Activated T-cell treated with anti-CD3 and anti-CD28 coated beads, Interleukin-2, amount 50 U/mL, for 24 hours (primary cell): Measurements from ENCODE around the gene STK32B.

ENCODE experiments used
- DNase-seq: peaks from one replicate; pipeline ENCODE4 v3.0.0-alpha.2; 2020
- H3K27ac Mint-ChIP-seq: 2 replicates; pipeline ENCODE4 v1.8.0; 2020; ENCODE audit warnings: mild to moderate bottlenecking, mixed read lengths
- H3K27me3 Mint-ChIP-seq: 2 replicates; pipeline ENCODE4 v1.8.0; 2020; ENCODE audit warnings: mixed read lengths
- H3K36me3 Mint-ChIP-seq: 2 replicates; pipeline ENCODE4 v1.8.0; 2020; ENCODE audit warnings: low read depth, mixed read lengths
- H3K4me1 Mint-ChIP-seq: 2 replicates; pipeline ENCODE4 v1.8.0; 2020; ENCODE audit warnings: low read depth, mixed read lengths
- H3K4me3 Mint-ChIP-seq: 2 replicates; pipeline ENCODE4 v1.8.0; 2020; ENCODE audit warnings: mild to moderate bottlenecking, moderate library complexity, mixed read lengths
- H3K9me3 Mint-ChIP-seq: 2 replicates; pipeline ENCODE4 v1.8.0; 2020; ENCODE audit warnings: mixed read lengths

The STK32B gene

GRCh38 chr4:5456296-5456845 lies 405.1 kb downstream of the STK32B start:
- no peaks in the 10 kb centered on the region for H3K4me1 Mint-ChIP-seq
- no peak for DNase-seq
- H3K27ac Mint-ChIP-seq = no peak overlapping the region
- H3K9me3 Mint-ChIP-seq = no peaks in the 10 kb centered on the region
- no peaks in the 10 kb centered on the region for H3K27me3 Mint-ChIP-seq
- no peak overlapping the region for H3K4me3 Mint-ChIP-seq
- H3K36me3 Mint-ChIP-seq = no peaks in the 10 kb centered on the region

GRCh38 chr4:5458676-5459075 lies 407.4 kb downstream of the STK32B start:
- DNase-seq = no peak
- no peaks in the 10 kb centered on the region for H3K36me3 Mint-ChIP-seq
- no peak overlapping the region for H3K4me3 Mint-ChIP-seq
- no peak overlapping the region for H3K27ac Mint-ChIP-seq
- no peaks in the 10 kb centered on the region for H3K27me3 Mint-ChIP-seq
- no peaks in the 10 kb centered on the region for H3K4me1 Mint-ChIP-seq
- H3K9me3 Mint-ChIP-seq = no peaks in the 10 kb centered on the region

- Mint-ChIP-seq H3K27me3 (no peaks in the 10 kb centered on the region), H3K4me3 (no peak overlapping the region), H3K4me1 (no peaks in the 10 kb centered on the region), H3K36me3 (no peaks in the 10 kb centered on the region), H3K27ac (no peak overlapping the region), H3K9me3 (no peaks in the 10 kb centered on the region)
- no peak for DNase-seq
Measured at GRCh38 chr4:5459236-5459635, 408.0 kb downstream of the STK32B start.

GRCh38 chr4:5460106-5460801 lies 409.0 kb downstream of the STK32B start:
- no peaks in the 10 kb centered on the region for H3K4me1 Mint-ChIP-seq
- H3K9me3 Mint-ChIP-seq = no peaks in the 10 kb centered on the region
- no peaks in the 10 kb centered on the region for H3K36me3 Mint-ChIP-seq
- H3K27ac Mint-ChIP-seq = no peak overlapping the region
- H3K27me3 Mint-ChIP-seq = no peaks in the 10 kb centered on the region
- H3K4me3 Mint-ChIP-seq = no peak overlapping the region
- peak; percentile 34 for DNase-seq

GRCh38 chr4:5461477-5461876 lies 410.2 kb downstream of the STK32B start:
- H3K4me1 Mint-ChIP-seq = no peaks in the 10 kb centered on the region
- DNase-seq = no peak
- H3K4me3 Mint-ChIP-seq = no peak overlapping the region
- no peaks in the 10 kb centered on the region for H3K9me3 Mint-ChIP-seq
- no peak overlapping the region for H3K27ac Mint-ChIP-seq
- H3K27me3 Mint-ChIP-seq = no peaks in the 10 kb centered on the region
- H3K36me3 Mint-ChIP-seq = no peaks in the 10 kb centered on the region

GRCh38 chr4:5462254-5462835 lies 411.1 kb downstream of the STK32B start:
- Mint-ChIP-seq H3K27ac (no peak overlapping the region), H3K4me3 (no peak overlapping the region), H3K27me3 (no peaks in the 10 kb centered on the region), H3K36me3 (no peaks in the 10 kb centered on the region), H3K4me1 (no peaks in the 10 kb centered on the region), H3K9me3 (no peaks in the 10 kb centered on the region)
- no peak for DNase-seq

- H3K36me3 Mint-ChIP-seq = no peaks in the 10 kb centered on the region
- DNase-seq = no peak
- no peaks in the 10 kb centered on the region for H3K4me1 Mint-ChIP-seq
- no peak overlapping the region for H3K27ac Mint-ChIP-seq
- no peaks in the 10 kb centered on the region for H3K27me3 Mint-ChIP-seq
- no peaks in the 10 kb centered on the region for H3K9me3 Mint-ChIP-seq
- no peak overlapping the region for H3K4me3 Mint-ChIP-seq
Measured at GRCh38 chr4:5462896-5463295, 411.6 kb downstream of the STK32B start.

- H3K9me3 Mint-ChIP-seq = no peaks in the 10 kb centered on the region
- no peak overlapping the region for H3K4me3 Mint-ChIP-seq
- no peaks in the 10 kb centered on the region for H3K36me3 Mint-ChIP-seq
- DNase-seq = no peak
- H3K4me1 Mint-ChIP-seq = no peaks in the 10 kb centered on the region
- H3K27ac Mint-ChIP-seq = no peak overlapping the region
- H3K27me3 Mint-ChIP-seq = no peaks in the 10 kb centered on the region
Measured at GRCh38 chr4:5463361-5463760, 412.1 kb downstream of the STK32B start.

GRCh38 chr4:5463936-5464650 lies 412.8 kb downstream of the STK32B start:
- no peaks in the 10 kb centered on the region for H3K9me3 Mint-ChIP-seq
- no peak for DNase-seq
- no peaks in the 10 kb centered on the region for H3K27me3 Mint-ChIP-seq

GRCh38 chr4:5465529-5465928 lies 414.2 kb downstream of the STK32B start:
- Mint-ChIP-seq H3K27ac (no peak overlapping the region), H3K4me1 (no peaks in the 10 kb centered on the region), H3K36me3 (no peaks in the 10 kb centered on the region), H3K9me3 (no peaks in the 10 kb centered on the region), H3K4me3 (no peak overlapping the region), H3K27me3 (no peaks in the 10 kb centered on the region)
- no peak for DNase-seq

More at GRCh38 chr4:5463936-5464650, 412.8 kb downstream of the STK32B start:
- Mint-ChIP-seq H3K4me1 (no peaks in the 10 kb centered on the region), H3K27ac (no peak overlapping the region), H3K36me3 (no peaks in the 10 kb centered on the region), H3K4me3 (no peak overlapping the region)

- no peaks in the 10 kb centered on the region for H3K4me1 Mint-ChIP-seq
- H3K27ac Mint-ChIP-seq = no peak overlapping the region
- DNase-seq = no peak
- H3K9me3 Mint-ChIP-seq = no peaks in the 10 kb centered on the region
- no peaks in the 10 kb centered on the region for H3K27me3 Mint-ChIP-seq
- no peak overlapping the region for H3K4me3 Mint-ChIP-seq
- H3K36me3 Mint-ChIP-seq = no peaks in the 10 kb centered on the region
Measured at GRCh38 chr4:5465956-5466355, 414.7 kb downstream of the STK32B start.

- Mint-ChIP-seq H3K27me3 (no peaks in the 10 kb centered on the region), H3K36me3 (no peaks in the 10 kb centered on the region), H3K9me3 (no peaks in the 10 kb centered on the region), H3K27ac (no peak overlapping the region), H3K4me3 (no peak overlapping the region), H3K4me1 (no peaks in the 10 kb centered on the region)
- DNase-seq = no peak
Measured at GRCh38 chr4:5467111-5467510, 415.8 kb downstream of the STK32B start.

GRCh38 chr4:5469151-5469775 lies 418.0 kb downstream of the STK32B start:
- H3K4me3 Mint-ChIP-seq = no peak overlapping the region
- DNase-seq = no peak
- H3K4me1 Mint-ChIP-seq = no peaks in the 10 kb centered on the region
- no peaks in the 10 kb centered on the region for H3K27me3 Mint-ChIP-seq
- H3K9me3 Mint-ChIP-seq = no peaks in the 10 kb centered on the region
- H3K27ac Mint-ChIP-seq = no peak overlapping the region
- H3K36me3 Mint-ChIP-seq = no peaks in the 10 kb centered on the region

GRCh38 chr4:5469861-5470260 lies 418.6 kb downstream of the STK32B start:
- Mint-ChIP-seq H3K4me3 (no peak overlapping the region), H3K27ac (no peak overlapping the region), H3K9me3 (no peaks in the 10 kb centered on the region), H3K27me3 (no peaks in the 10 kb centered on the region), H3K36me3 (no peaks in the 10 kb centered on the region), H3K4me1 (no peaks in the 10 kb centered on the region)
- DNase-seq = no peak
